Posterior vena cava (tissue), 2 donors: ENCODE data around the gene STXBP1. TPM values are rescaled to one million over a fixed set of nuclear protein-coding genes. Genes with fewer than 3 reads are reported as not detected.
A peak's percentile ranks its signal among the peaks of the same experiment; 100 is the strongest.

Experiments used
- DNase-seq: peaks from one replicate; pipeline ENCODE4 v3.0.0-alpha.2; 2020; ENCODE audit warnings: low spot score
- intact Hi-C, 2 donors: fragments of 100-400 bp; cut with DNase I; formaldehyde crosslinking; loops; one replicate each; pipeline versions ENCODE4 v1.14.1 to v1.14.2; 2022 to 2023
- total RNA-seq, 2 donors: library from RNA; stranded (reverse); fragmentation: NEBNext Ultra II Directional; extraction: Animal tissue kit (Norgen Biotek cat#: 25700); gene quantifications; one replicate each; pipeline ENCODE4 v1.2.1, GENCODE V29; 2021
- donor health status: DM: yes; HTN: yes; CAD: no.
- donor health status: DM: yes; HTN: yes; CAD: no.

STXBP1 gene
- total RNA-seq, 2 donors from 2014 or later = 69.4 to 80.3 TPM

DNA sequence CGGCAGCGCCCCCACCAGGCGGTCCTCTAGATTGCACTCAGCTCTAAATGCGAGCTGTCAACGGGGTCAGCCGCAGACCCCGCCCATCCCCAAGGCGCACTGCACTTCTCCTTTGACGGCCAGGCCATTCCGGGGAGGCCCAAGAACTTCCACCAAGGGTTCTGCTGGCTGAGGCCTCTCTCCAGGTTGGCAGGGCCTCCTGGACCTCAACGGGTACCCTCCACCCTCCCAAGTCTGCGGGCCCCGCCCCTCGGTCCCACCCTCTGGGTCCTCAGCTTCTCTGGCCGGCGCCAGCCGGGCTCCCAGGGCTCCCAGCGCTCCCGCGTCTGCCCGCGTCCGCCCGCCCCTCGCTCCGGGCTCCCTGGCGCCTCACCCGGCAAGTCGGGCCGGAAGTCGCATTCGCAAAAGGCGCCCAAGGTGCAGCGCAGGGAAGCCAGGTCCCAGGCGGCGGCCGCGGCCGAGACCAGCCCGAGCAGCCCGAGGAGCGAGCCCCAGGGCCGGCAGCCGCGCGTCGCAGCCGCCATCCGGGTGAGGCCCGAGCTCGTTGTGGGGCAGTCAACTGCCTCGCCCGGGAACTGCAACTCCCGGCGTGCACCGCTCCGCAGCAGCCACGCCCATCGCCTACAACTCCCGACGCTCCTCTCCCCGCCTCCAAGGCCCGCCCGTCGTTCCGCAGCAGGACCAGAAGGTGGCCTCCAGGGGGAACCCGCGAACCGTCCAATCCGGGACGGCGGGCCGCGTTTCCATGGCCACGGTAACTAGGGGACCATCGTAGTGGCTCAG is 122.9 kb downstream of the STXBP1 start, which contains the start of gene TOR2A:
Gene TOR2A (minus strand): TSS at position 548 of the 783 bp plus-strand sequence. CDS start 24 bp downstream, at position 524.
- peak; percentile 100 for DNase-seq
- intact Hi-C loops = loop anchor here (2.0 to 10.0 kb wide), 7 partner anchors 47 to 213 kb away; no protein-coding TSS in a partner anchor

DNA sequence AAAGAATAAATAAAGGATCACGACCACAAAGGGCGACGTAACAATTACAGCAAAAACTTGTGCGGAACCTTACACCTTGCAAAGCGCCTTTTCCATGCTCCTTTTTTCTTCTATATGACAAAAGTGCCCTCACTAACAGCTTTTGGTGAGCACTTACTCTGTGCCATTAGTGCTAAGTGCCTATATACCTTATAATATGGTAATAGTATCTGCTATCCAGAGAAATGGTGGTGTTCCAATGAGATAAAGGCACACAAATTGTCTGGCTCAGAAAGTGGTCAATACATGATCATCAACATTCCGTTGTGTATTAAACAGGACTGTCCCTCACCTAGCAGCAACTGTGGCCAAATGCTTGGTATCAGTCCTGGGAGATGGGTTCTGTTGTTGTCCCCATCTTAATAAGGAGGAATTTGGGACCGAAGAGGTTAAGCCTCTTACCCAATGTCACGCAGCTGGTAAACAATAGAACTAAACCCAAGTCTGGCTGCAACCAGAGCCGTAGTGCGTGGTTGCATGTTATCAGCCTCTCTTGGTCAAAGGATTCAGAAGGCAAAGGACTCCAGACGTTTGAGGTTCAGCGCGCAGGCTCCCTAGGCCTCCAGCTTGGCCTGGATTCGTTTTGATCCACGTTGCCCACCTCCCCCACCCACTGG is 123.6 kb downstream of the STXBP1 start:
- DNase-seq = no peak
- intact Hi-C loops = loop anchor here (2.0 to 10.0 kb wide), 5 partner anchors 47 to 189 kb away; no protein-coding TSS in a partner anchor

DNA sequence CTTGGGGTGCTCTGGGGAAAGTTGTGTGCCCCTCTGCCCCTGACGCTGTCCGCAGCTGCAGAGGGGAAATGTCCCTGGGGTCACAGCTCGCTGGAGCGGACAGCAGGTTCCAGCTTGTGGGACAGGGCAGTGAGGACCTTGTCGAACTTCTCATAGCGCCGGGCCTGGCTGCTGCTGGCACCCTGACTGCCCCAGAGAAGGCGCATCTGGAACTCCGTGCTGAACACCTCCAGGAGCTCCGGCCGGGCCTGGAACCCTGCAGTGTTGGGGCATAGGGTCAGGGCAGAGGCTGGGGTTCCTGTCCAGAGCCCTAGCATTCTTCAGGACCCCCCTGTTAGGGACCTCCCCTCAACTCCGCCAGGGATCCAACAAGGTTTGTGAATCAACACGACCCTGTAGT is 126.6 kb downstream of the STXBP1 start:
- intact Hi-C loops = loop anchor here (5.0 to 10.0 kb wide), 4 partner anchors 44 to 186 kb away; no protein-coding TSS in a partner anchor
- no peak for DNase-seq

DNA sequence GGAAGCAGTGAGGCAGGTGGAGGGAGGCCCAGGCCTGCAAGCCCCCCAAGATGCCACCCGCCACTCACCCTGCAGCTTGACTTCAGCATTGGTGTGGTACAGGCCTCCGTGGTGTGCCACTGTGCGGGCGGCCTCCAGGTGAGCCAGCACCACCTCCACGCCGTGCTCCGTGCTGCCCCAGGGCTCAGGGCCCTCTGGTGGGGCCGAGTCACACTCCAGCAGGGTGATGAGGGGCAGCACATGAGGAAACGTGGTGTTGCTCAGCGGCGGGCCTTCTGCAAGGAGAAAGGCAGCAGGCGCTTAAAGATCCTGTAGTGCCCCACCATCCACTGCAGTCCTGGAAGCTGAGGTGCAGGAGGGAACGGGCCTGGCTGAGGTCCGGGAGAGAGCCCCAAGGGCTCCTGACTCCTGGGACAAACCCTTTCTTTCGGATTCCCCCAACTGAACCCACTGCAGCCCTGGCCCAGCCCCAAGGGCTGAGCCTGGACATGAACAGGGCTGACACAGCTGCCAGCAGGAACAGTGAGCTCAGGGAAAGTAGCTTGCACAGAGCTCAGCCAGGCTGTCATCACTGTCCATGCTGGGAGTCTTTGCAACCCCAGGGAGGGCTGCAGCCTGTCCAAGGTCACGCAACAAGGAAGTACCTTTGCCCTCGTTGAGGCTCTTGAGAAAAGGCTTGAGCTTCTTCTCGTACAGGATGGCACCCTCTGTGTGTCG is 127.7 kb downstream of the STXBP1 start:
- intact Hi-C loops = loop anchor here (5.0 to 10.0 kb wide), 4 partner anchors 43 to 185 kb away; no protein-coding TSS in a partner anchor
- DNase-seq = no peak

DNA sequence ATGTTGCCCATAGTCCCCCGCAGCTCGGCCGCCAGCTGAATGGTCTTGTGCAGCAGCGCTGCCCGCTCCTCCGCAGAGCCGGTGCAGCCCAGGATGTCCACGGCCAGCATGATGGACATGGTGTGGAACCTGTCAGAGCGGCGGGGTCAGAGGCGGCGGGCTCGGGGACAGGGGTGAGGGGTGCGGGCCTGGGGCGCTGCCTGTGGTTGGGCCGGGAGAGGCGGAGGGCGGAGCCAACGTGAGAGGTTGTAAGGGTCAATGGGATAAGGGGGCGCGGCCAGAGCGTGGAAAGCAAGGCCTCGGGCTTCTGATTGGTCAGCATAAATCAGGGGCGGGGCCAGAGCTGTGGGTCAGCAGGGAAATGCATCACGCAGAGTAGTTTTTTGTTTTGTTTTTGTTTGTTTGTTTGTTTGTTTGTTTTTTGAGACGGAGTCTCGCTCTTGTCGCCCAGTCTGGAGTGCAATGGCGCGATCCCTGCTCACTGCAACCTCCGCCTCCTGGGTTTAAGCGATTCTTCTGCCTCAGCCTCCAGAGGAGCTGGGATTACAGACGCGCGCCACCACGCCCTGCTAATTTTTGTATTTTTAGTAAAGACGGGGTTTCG is 129.9 kb downstream of the STXBP1 start:
- intact Hi-C loops = loop anchor here in 1 of 2 donors (2.0 kb wide), 1 partner anchor 181 kb away; no protein-coding TSS in a partner anchor
- DNase-seq = no peak

Other genes with a start within 250 kb of the STXBP1 start
- 10 to 100 TPM; 10.4 to 16.3 TPM for gene SLC2A8, start 215.1 kb upstream of the STXBP1 start, total RNA-seq
- 1 to 10 TPM; 6.5 to 8.0 TPM for gene ZNF79, start 187.9 kb upstream of the STXBP1 start, total RNA-seq
- gene RPL12, start 160.9 kb upstream of the STXBP1 start, total RNA-seq = 1,000 to 10,000 TPM in 1 of 2 donors, 100 to 1,000 TPM in 1; 993 to 1,044 TPM
- 10 to 100 TPM; 15.6 to 16.9 TPM for gene LRSAM1, start 160.8 kb upstream of the STXBP1 start, total RNA-seq
- gene CFAP157, start 94.7 kb downstream of the STXBP1 start, total RNA-seq = under 1 TPM; 0.14 TPM
- gene PTRH1, start 103.4 kb downstream of the STXBP1 start, total RNA-seq = 1 to 10 TPM; 8.7 to 9.1 TPM
- gene TTC16, start 103.8 kb downstream of the STXBP1 start, total RNA-seq = under 1 TPM; 0.09 to 0.14 TPM
- gene TOR2A, start 123.0 kb downstream of the STXBP1 start, total RNA-seq = 1 to 10 TPM; 4.9 to 8.2 TPM
- 10 to 100 TPM; 13.7 to 18.9 TPM for gene SH2D3C, start 166.4 kb downstream of the STXBP1 start, total RNA-seq
- 10 to 100 TPM; 56.5 to 71.0 TPM for gene CDK9, start 173.8 kb downstream of the STXBP1 start, total RNA-seq
- 10 to 100 TPM; 35.5 to 55.1 TPM for gene FPGS, start 190.6 kb downstream of the STXBP1 start, total RNA-seq
- 100 to 1,000 TPM; 189 to 217 TPM for gene ENG, start 242.4 kb downstream of the STXBP1 start, total RNA-seq